ENCODE data around the gene SIRT5.

Gene SIRT5

GRCh38 chr6:13574571-13575376, at the start of gene SIRT5:
Gene SIRT5, plus strand, starts transcription at chr6:13574601. Its CDS starts 9,510 bp downstream, at chr6:13584111.
- DNase-seq: peak; percentile 59 to 65

GRCh38 chr6:13524801-13525508, 49.4 kb upstream of the SIRT5 start:
- no peak for DNase-seq

- no peak for DNase-seq
Observed at GRCh38 chr6:13526357-13526726, 48.1 kb upstream of the SIRT5 start.

- DNase-seq: no peak
Observed at GRCh38 chr6:13526727-13527670, 47.4 kb upstream of the SIRT5 start.

GRCh38 chr6:13527671-13528056, 46.7 kb upstream of the SIRT5 start:
- DNase-seq: no peak

GRCh38 chr6:13528232-13528631, 46.2 kb upstream of the SIRT5 start:
- no peak for DNase-seq

- no peak for DNase-seq
Observed at GRCh38 chr6:13528777-13529343, 45.5 kb upstream of the SIRT5 start.

GRCh38 chr6:13531956-13532355, 42.4 kb upstream of the SIRT5 start:
- no peak for DNase-seq

- DNase-seq: no peak
Observed at GRCh38 chr6:13534536-13534935, 39.9 kb upstream of the SIRT5 start.

GRCh38 chr6:13535306-13535705, 39.1 kb upstream of the SIRT5 start:
- DNase-seq: no peak

GRCh38 chr6:13536796-13537526, 37.4 kb upstream of the SIRT5 start:
- no peak for DNase-seq

- no peak for DNase-seq
Observed at GRCh38 chr6:13537527-13537897, 36.9 kb upstream of the SIRT5 start.

GRCh38 chr6:13538084-13538483, 36.3 kb upstream of the SIRT5 start:
- no peak for DNase-seq

GRCh38 chr6:13538600-13538999, 35.8 kb upstream of the SIRT5 start:
- no peak for DNase-seq

GRCh38 chr6:13539572-13539971, 34.8 kb upstream of the SIRT5 start:
- DNase-seq: no peak

- DNase-seq: no peak
Observed at GRCh38 chr6:13541496-13541895, 32.9 kb upstream of the SIRT5 start.

GRCh38 chr6:13544454-13545186, 29.8 kb upstream of the SIRT5 start:
- no peak for DNase-seq

- DNase-seq: no peak
Observed at GRCh38 chr6:13545885-13546284, 28.5 kb upstream of the SIRT5 start.

- DNase-seq: no peak
Observed at GRCh38 chr6:13548500-13549210, 25.7 kb upstream of the SIRT5 start.

- no peak for DNase-seq
Observed at GRCh38 chr6:13550656-13551055, 23.7 kb upstream of the SIRT5 start.

- no peak for DNase-seq
Observed at GRCh38 chr6:13553646-13554045, 20.8 kb upstream of the SIRT5 start.
